ENCODE measurements around the gene VMP1.
"Not testable (repeated sequence)": the region's sequence is repeated elsewhere in the genome, so short reads cannot be mapped to it uniquely, and the experiment has no call there.

GRCh38 chr17:59789849-59790248, 82.4 kb downstream of the VMP1 start:
- TF ChIP-seq CTCF (IDR thresholded peaks at IDR 0.05; ENCODE audit: borderline replicate concordance, extremely low read depth, low read length, poor library complexity, severe bottlenecking); EZH2 (IDR thresholded peaks at IDR 0.05; ENCODE audit: borderline replicate concordance, low read depth, low read length, severe bottlenecking): not testable (repeated sequence)
